Upper lobe of left lung (tissue), 4 donors: Measurements from ENCODE around the gene NSF.

ENCODE experiments used
- CTCF ChIP-seq, 6 experiments: fragments of 450-650 bp in 4 of 6; fragments of 200-600 bp in 2 of 6; sonication (generic) in 2 of 6; IDR thresholded peaks; one replicate each; pipeline ENCODE4 v1.5.1; 2016 to 2019; ENCODE audit warnings: antibody characterized with exemption in 6 of 6
- EP300 ChIP-seq, 4 donors: sonication (generic); formaldehyde crosslinking; IDR thresholded peaks; one replicate each; pipeline ENCODE4 v1.5.1; 2017; ENCODE audit warnings: antibody characterized with exemption in 4 of 4, control low read depth in 2 of 4
- POLR2A ChIP-seq, 4 donors: fragments of 450-650 bp; IDR thresholded peaks; one replicate each; pipeline ENCODE4 v1.5.1; 2016 to 2017; ENCODE audit warnings: antibody characterized with exemption in 4 of 4, mild to moderate bottlenecking in 2 of 4
- POLR2AphosphoS5 ChIP-seq, 2 donors: sonication (generic); formaldehyde crosslinking; IDR thresholded peaks; one replicate each; pipeline ENCODE4 v1.5.1; 2017; ENCODE audit warnings: antibody characterized with exemption in 2 of 2

GRCh38 chr17:46805771-46806170 lies 215.3 kb downstream of the NSF start:
- TF ChIP-seq POLR2A (IDR thresholded peaks at IDR 0.05), result no peak
- no peak for TF ChIP-seq EP300 (IDR thresholded peaks at IDR 0.05)
- no peak for TF ChIP-seq CTCF (IDR thresholded peaks at IDR 0.05)
- TF ChIP-seq POLR2AphosphoS5 (IDR thresholded peaks at IDR 0.05), result no peak
